Measurements from ENCODE around the gene CAMK2B. TPM values are rescaled to one million over a fixed set of nuclear protein-coding genes. Genes with fewer than 3 reads are reported as not detected.
A peak's percentile ranks its signal among the peaks of the same experiment; 100 is the strongest.

Gene CAMK2B
- total and polyA plus RNA-seq, 7 donors: 0.23 to 3.2 (median 1.5) TPM; not detected in 1

DNA sequence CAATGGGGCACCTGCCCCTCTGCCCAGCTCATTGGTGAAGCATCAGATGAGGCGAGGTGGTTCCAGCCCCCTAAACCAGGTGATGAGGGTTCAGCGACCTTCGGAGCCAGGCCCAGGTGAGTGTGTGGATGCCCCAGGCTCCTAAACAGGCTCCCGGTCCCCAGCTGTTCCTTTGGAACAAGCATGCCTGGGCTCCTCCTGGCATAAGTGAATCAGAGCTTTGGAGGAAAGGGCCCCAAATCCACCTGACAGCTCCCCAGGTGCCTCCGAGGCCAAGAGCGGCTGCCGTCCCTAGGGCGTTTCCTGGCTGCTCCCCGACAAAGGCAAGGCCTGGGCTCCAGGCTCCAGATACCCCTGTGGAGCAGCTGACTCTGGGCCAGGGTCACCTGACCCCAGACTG is 63.4 kb downstream of the CAMK2B start:
- Histone ChIP-seq H3K27ac (no peak overlapping the region), H3K4me3 (no peak overlapping the region), H3K4me1 (peaks cover 0 to 26% (median 20%) of the 10 kb centered on the region in 4 donors), H3K27me3 (peaks cover 0 to 18% (median 0%) of the 10 kb centered on the region in 3 donors), H3K36me3 (no peaks in the 10 kb centered on the region), H3K9me3 (no peaks in the 10 kb centered on the region)
- 91 to 93% methylated on average over 9 of the region's 9 CpGs for WGBS, 2 donors
- intact Hi-C loops (cut with DNase I): no loop called here
- no peak for DNase-seq
- TF ChIP-seq POLR2A (IDR thresholded peaks at IDR 0.05) (no peak), EP300 (IDR thresholded peaks at IDR 0.05) (no peak), POLR2AphosphoS5 (IDR thresholded peaks at IDR 0.05) (no peak)
- TF ChIP-seq, protein P1, sequence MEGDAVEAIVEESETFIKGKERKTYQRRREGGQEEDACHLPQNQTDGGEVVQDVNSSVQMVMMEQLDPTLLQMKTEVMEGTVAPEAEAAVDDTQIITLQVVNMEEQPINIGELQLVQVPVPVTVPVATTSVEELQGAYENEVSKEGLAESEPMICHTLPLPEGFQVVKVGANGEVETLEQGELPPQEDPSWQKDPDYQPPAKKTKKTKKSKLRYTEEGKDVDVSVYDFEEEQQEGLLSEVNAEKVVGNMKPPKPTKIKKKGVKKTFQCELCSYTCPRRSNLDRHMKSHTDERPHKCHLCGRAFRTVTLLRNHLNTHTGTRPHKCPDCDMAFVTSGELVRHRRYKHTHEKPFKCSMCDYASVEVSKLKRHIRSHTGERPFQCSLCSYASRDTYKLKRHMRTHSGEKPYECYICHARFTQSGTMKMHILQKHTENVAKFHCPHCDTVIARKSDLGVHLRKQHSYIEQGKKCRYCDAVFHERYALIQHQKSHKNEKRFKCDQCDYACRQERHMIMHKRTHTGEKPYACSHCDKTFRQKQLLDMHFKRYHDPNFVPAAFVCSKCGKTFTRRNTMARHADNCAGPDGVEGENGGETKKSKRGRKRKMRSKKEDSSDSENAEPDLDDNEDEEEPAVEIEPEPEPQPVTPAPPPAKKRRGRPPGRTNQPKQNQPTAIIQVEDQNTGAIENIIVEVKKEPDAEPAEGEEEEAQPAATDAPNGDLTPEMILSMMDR (IDR thresholded peaks at IDR 0.05): no peak

DNA sequence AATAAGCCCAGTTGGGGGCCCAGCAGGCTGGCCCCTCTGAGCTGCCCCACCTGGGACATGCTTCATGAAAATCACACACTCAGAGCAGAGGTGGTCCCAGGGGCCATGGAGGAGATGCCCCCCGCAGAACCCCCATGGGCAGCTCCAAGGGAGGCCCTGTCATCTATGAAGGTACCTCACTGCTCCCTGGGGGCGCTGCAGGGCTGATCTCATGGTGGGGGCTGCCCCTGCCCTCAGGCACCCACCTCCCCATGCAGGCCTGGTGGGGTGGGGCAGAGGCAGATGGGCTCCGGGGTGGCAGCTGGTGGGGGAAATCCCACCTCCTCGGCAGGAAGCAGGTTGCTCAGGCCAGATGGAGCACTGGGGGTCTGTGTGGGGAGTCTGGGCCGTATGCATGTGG is 64.2 kb downstream of the CAMK2B start:
- H3K9me3 ChIP-seq: no peaks in the 10 kb centered on the region
- intact Hi-C loops (cut with DNase I): no loop called here
- no peak overlapping the region for H3K27ac ChIP-seq
- peaks cover 0 to 18% (median 0%) of the 10 kb centered on the region in 3 donors for H3K27me3 ChIP-seq
- 60 to 74% methylated on average over 5 of the region's 5 CpGs for WGBS, 2 donors
- no peaks in the 10 kb centered on the region for H3K36me3 ChIP-seq
- H3K4me3 ChIP-seq: no peak overlapping the region
- DNase-seq: no peak
- no peak for TF ChIP-seq POLR2A (IDR thresholded peaks at IDR 0.05)
- TF ChIP-seq, protein P1 (IDR thresholded peaks at IDR 0.05): no peak
- no peak for TF ChIP-seq POLR2AphosphoS5 (IDR thresholded peaks at IDR 0.05)
- TF ChIP-seq EP300 (IDR thresholded peaks at IDR 0.05): no peak
- peaks cover 0 to 26% (median 20%) of the 10 kb centered on the region in 4 donors for H3K4me1 ChIP-seq

DNA sequence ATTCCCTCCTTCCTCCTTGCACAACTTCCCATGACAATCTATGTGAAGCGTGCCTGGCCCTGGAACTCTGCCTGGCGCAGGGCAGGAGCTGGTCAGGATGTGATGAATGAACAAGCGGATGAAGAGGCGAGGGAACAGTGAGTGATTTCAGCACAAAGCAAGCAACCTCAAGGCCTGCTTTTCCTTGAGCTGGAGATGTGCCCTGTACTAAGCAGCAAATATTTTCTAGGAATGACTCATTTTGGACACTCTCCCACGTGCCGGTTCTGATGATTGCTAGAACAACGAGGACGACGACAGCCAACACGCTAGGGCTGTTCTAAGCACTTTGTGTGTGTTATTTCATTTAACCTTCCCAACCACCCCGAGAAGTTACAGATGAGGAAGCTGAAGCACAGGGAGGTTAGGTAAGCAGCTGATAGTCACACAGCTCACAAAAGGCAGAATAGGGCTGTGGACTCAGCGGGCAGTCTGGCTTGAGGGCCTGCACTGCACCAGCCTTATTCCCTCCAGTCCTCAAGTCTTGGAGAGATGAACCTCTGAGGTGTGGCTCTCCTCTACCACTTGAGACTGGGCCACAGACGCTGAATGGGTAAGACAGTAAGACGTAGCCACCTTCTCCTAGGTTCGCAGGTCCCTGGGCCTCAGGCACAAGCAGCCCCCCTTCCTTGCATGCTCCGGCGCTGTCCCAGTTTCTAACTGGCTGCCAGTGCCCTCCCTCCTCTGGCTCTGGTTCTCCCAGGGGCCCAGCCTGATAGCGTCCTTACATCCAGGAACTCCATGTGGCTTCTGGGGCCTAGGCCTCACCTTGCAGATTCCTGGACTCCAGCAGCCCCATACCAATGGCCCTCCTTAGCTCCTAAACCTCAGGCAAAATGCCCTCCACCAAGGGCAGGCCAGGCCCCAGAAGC is 65.6 kb downstream of the CAMK2B start:
- peaks cover 0 to 17% (median 0%) of the 10 kb centered on the region in 3 donors for H3K27me3 ChIP-seq
- 82 to 87% methylated on average over 18 of the region's 18 CpGs for WGBS, 2 donors
- no peaks in the 10 kb centered on the region for H3K9me3 ChIP-seq
- H3K4me1 ChIP-seq: peaks cover 0 to 26% (median 20%) of the 10 kb centered on the region in 4 donors
- DNase-seq: peak; percentile 84
- peak overlapping the region; percentile 19 to 69 (median 36) for H3K27ac ChIP-seq
- no peak overlapping the region for H3K4me3 ChIP-seq
- peak in 2 of 4 donors; percentile 28 to 38 for TF ChIP-seq POLR2AphosphoS5 (IDR thresholded peaks at IDR 0.05)
- TF ChIP-seq POLR2A (IDR thresholded peaks at IDR 0.05): no peak
- intact Hi-C loops (cut with DNase I): no loop called here
- H3K36me3 ChIP-seq: no peaks in the 10 kb centered on the region

DNA sequence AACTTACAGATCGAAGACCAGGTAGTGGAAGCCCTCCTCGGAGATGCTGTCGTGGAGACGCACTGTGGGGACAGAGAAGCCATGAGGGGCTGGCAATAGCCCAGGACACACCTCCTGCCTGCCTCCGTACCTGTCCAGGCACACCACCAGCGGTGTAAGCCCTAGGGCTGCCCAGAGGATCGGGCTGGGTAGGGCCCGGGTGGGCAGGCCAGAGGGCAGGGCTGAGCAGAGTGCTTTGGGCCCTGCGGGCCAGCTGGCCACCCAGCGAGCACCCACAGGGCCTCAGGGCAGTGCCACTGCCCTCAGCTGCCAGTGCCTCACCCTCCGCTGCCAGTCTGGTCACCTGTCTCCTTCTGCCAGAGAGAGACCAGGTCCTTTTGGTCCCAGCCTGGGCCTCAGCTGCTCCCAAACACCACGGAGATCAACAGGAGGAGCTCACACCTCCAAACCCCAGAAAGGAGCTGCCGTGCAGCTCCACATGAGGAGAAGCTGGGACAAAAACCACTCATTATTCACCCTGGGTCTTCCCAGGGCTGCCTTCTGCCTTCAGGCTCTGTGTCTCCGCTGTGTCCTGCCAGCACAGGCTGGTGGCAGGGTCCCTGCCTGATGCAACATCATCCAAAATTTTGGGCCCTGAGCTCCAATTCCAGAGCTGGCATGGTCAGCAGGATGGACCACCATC is 66.4 kb downstream of the CAMK2B start:
- H3K36me3 ChIP-seq: no peaks in the 10 kb centered on the region
- H3K9me3 ChIP-seq: no peaks in the 10 kb centered on the region
- peaks cover 0 to 26% (median 20%) of the 10 kb centered on the region in 4 donors for H3K4me1 ChIP-seq
- no peak for DNase-seq
- H3K4me3 ChIP-seq: no peak overlapping the region
- TF ChIP-seq POLR2A (IDR thresholded peaks at IDR 0.05) (no peak), POLR2AphosphoS5 (IDR thresholded peaks at IDR 0.05) (no peak), EP300 (IDR thresholded peaks at IDR 0.05) (no peak)
- TF ChIP-seq, protein P1 (IDR thresholded peaks at IDR 0.05): no peak
- peak overlapping the region; percentile 19 to 69 (median 36) for H3K27ac ChIP-seq
- WGBS, 2 donors: 87 to 93% methylated on average over 14 of the region's 14 CpGs
- peaks cover 0 to 9% (median 0%) of the 10 kb centered on the region in 3 donors for H3K27me3 ChIP-seq
- intact Hi-C loops (cut with DNase I): no loop called here

DNA sequence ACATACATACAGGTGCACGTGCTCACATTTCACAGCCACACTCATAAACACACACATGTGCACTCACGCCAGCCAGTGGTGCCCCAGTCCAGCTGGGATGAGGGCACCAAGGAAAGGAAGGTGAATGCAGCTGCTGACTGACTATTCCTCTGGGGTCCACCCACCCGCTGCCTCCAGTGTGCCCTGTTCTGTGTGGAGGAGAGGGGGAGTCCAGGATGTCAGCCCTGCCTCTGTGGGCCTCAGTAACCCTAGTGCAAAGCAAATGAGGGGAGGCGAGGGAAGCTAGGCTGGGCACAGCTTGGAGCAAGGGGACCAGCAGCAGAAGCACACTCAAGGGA is 67.0 kb downstream of the CAMK2B start:
- H3K27me3 ChIP-seq: peaks cover 0 to 4% (median 0%) of the 10 kb centered on the region in 3 donors
- no peaks in the 10 kb centered on the region for H3K36me3 ChIP-seq
- peaks cover 0 to 26% (median 20%) of the 10 kb centered on the region in 4 donors for H3K4me1 ChIP-seq
- intact Hi-C loops (cut with DNase I): no loop called here
- TF ChIP-seq EP300 (IDR thresholded peaks at IDR 0.05): no peak
- TF ChIP-seq, protein P1 (IDR thresholded peaks at IDR 0.05): no peak
- TF ChIP-seq POLR2A (IDR thresholded peaks at IDR 0.05): no peak
- TF ChIP-seq POLR2AphosphoS5 (IDR thresholded peaks at IDR 0.05): no peak
- peak overlapping the region in 2 of 4 donors; percentile 32 to 69 for H3K27ac ChIP-seq
- no peak for DNase-seq
- H3K9me3 ChIP-seq: no peaks in the 10 kb centered on the region
- WGBS, 2 donors: 67 to 87% methylated on average over 4 of the region's 4 CpGs
- H3K4me3 ChIP-seq: no peak overlapping the region

Data from sigmoid colon (tissue), 7 donors.